ENCODE data around the gene LGALSL. TPM values are rescaled to one million over a fixed set of nuclear protein-coding genes. Genes with fewer than 3 reads are reported as not detected.

Gene LGALSL
- total and polyA plus RNA-seq, 2 donors, result 1.7 to 12.8 TPM

DNA sequence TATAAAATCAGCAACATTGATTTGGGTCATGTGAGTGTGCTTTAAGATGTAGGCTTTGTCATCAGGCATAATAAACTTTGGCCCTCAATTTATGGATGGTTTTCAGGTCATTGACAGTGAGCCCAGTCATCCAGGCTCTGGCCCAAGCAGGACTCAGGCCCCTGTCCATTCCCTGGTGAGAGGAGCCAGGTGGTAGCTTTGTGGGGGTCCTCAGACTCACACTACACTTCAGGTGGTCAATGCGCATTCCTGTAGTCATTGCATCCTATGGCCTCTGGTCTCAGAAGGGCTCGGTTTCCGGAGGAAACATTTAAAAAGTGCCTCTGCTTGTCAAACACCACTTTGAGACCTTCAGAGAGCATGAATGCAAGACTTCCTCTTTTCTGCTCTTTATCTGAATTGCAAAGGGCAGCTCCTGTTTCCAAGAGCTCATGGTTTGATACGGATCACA lies 20.2 kb downstream of the LGALSL start:
- Histone ChIP-seq H3K36me3 (ENCODE audit: control insufficient read depth in 2 of 2, insufficient read depth in 2 of 2, low read length in 1 of 2) (no peaks in the 10 kb centered on the region), H3K4me1 (ENCODE audit: control insufficient read depth in 2 of 2, insufficient read depth in 2 of 2, low read length in 2 of 2) (peaks cover 0 to 5% of the 10 kb centered on the region in 2 donors), H3K9me3 (ENCODE audit: control insufficient read depth in 2 of 2, insufficient read depth in 1 of 2, low read length in 1 of 2) (no peaks in the 10 kb centered on the region), H3K27me3 (ENCODE audit: control insufficient read depth in 2 of 2, insufficient read depth in 1 of 2, low read length in 1 of 2) (no peaks in the 10 kb centered on the region), H3K4me3 (ENCODE audit: low read length in 2 of 2) (no peak overlapping the region), H3K27ac (ENCODE audit: low read depth in 1 of 2, low read length in 1 of 2) (no peak overlapping the region)
- WGBS, result 19% methylated on average over 4 of the region's 4 CpGs
- DNase-seq (ENCODE audit: low read depth in 6 of 9, low spot score in 9 of 9), result no peak

DNA sequence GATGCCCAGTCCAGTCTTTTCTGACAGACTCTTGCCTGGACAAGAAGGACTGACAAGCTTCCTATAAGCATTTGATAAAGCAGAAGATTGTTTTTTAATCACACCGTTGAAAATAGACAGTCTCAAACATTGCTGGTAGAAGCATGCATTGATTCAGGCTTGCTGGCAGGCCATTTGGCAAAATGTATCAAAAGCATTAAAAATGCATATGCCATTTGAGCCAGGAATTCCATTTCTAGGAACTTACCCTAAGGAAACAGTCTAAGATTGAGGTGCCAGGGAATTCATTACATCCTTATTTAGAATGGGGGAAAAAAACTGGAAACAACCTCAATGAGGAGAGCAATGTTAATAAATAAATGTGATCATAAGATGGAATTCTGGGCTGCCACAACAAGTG lies 20.7 kb downstream of the LGALSL start:
- DNase-seq (ENCODE audit: low read depth in 6 of 9, low spot score in 9 of 9), result no peak
- H3K9me3 ChIP-seq (ENCODE audit: control insufficient read depth in 2 of 2, insufficient read depth in 1 of 2, low read length in 1 of 2), result no peaks in the 10 kb centered on the region
- H3K27ac ChIP-seq (ENCODE audit: low read depth in 1 of 2, low read length in 1 of 2), result no peak overlapping the region
- no peaks in the 10 kb centered on the region for H3K27me3 ChIP-seq (ENCODE audit: control insufficient read depth in 2 of 2, insufficient read depth in 1 of 2, low read length in 1 of 2)
- 25% methylated on average over 1 of the region's 1 CpG for WGBS
- no peak overlapping the region for H3K4me3 ChIP-seq (ENCODE audit: low read length in 2 of 2)
- H3K4me1 ChIP-seq (ENCODE audit: control insufficient read depth in 2 of 2, insufficient read depth in 2 of 2, low read length in 2 of 2), result peaks cover 0 to 5% of the 10 kb centered on the region in 2 donors
- H3K36me3 ChIP-seq (ENCODE audit: control insufficient read depth in 2 of 2, insufficient read depth in 2 of 2, low read length in 1 of 2), result no peaks in the 10 kb centered on the region

DNA sequence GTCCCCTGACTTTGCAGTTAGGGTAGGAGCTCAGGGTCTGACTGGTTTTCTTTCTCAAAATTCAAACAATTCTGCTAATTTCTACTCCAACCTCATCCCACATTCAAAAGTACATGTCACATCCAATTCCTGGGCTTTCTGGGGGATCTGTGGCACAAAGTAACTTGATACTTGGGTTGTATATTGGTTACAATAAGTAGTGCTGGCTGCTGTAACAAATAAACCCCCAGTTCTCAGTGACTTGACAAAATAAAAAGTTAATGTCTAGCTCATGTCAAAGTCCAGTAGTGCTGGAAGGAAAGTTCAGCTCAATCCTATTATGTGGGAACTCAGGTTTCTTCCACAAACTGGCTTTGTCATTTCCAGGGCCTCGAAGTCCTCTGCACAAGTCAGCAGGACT lies 23.1 kb downstream of the LGALSL start:
- Histone ChIP-seq H3K9me3 (ENCODE audit: control insufficient read depth in 2 of 2, insufficient read depth in 1 of 2, low read length in 1 of 2) (no peaks in the 10 kb centered on the region), H3K4me3 (ENCODE audit: low read length in 2 of 2) (no peak overlapping the region), H3K27me3 (ENCODE audit: control insufficient read depth in 2 of 2, insufficient read depth in 1 of 2, low read length in 1 of 2) (no peaks in the 10 kb centered on the region), H3K27ac (ENCODE audit: low read depth in 1 of 2, low read length in 1 of 2) (no peak overlapping the region), H3K36me3 (ENCODE audit: control insufficient read depth in 2 of 2, insufficient read depth in 2 of 2, low read length in 1 of 2) (no peaks in the 10 kb centered on the region), H3K4me1 (ENCODE audit: control insufficient read depth in 2 of 2, insufficient read depth in 2 of 2, low read length in 2 of 2) (peaks cover 0 to 5% of the 10 kb centered on the region in 2 donors)
- 100% methylated on average over 1 of the region's 1 CpG for WGBS
- DNase-seq (ENCODE audit: low read depth in 6 of 9, low spot score in 9 of 9), result no peak

DNA sequence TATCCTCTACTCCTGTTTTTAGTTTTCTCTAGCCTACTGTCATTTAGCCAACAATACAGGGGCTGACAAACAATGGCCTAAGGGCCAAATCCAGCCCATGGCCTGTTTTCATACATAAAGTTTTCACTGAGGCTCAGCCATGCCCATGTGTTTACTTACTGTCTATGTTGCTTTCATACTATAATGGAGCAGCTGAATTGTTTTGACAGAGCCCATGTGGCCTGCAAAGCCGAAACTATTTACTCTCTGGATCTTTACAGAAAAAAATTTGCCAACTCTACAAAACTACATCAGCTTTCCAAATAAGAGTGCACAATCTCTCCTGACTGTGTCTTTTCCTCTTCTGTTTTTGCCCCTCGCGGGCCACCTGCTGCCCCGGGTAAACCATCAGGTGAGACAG lies 24.0 kb downstream of the LGALSL start:
- Histone ChIP-seq H3K9me3 (ENCODE audit: control insufficient read depth in 2 of 2, insufficient read depth in 1 of 2, low read length in 1 of 2) (no peaks in the 10 kb centered on the region), H3K36me3 (ENCODE audit: control insufficient read depth in 2 of 2, insufficient read depth in 2 of 2, low read length in 1 of 2) (no peaks in the 10 kb centered on the region), H3K4me1 (ENCODE audit: control insufficient read depth in 2 of 2, insufficient read depth in 2 of 2, low read length in 2 of 2) (peaks cover 0 to 5% of the 10 kb centered on the region in 2 donors), H3K27me3 (ENCODE audit: control insufficient read depth in 2 of 2, insufficient read depth in 1 of 2, low read length in 1 of 2) (no peaks in the 10 kb centered on the region), H3K27ac (ENCODE audit: low read depth in 1 of 2, low read length in 1 of 2) (no peak overlapping the region), H3K4me3 (ENCODE audit: low read length in 2 of 2) (no peak overlapping the region)
- WGBS, result over 99% methylated on average over 4 of the region's 4 CpGs
- no peak for DNase-seq (ENCODE audit: low read depth in 6 of 9, low spot score in 9 of 9)

DNA sequence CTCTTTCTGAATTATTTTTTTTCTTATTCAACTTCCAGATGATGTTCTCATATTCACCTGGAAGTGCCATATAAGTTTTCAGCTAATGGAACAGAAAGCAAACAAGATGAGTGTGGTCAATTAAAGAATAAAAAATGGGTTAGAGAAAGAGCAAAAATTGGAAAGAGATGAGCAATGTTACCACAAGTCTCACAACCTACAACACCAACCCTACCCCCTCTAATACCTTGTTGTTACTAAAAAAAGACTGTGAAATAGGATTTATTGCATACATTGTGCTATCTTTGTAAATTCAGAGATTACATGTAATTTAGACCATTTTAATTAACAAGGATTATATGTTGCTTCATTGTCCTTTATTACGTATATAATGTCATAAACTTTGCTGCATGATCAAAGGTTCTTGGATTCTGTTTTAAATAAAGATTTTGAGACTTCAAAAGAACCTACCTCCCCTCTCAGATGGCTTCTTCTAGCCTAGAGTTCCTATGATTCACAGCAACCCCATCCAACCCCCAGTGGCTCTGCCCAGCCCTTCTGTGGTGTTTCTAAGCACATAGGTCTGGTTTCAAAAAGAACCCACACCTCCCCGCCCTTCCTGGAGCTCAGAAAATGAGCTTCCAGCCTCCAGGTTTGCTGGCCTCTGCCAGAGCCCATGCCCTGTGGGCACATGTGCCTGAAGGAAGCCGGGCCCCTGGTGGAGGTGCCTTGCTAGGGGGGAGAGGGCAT lies 24.7 kb downstream of the LGALSL start:
- H3K27ac ChIP-seq (ENCODE audit: low read depth in 1 of 2, low read length in 1 of 2), result no peak overlapping the region
- no peaks in the 10 kb centered on the region for H3K36me3 ChIP-seq (ENCODE audit: control insufficient read depth in 2 of 2, insufficient read depth in 2 of 2, low read length in 1 of 2)
- peaks cover 0 to 5% of the 10 kb centered on the region in 2 donors for H3K4me1 ChIP-seq (ENCODE audit: control insufficient read depth in 2 of 2, insufficient read depth in 2 of 2, low read length in 2 of 2)
- no peaks in the 10 kb centered on the region for H3K9me3 ChIP-seq (ENCODE audit: control insufficient read depth in 2 of 2, insufficient read depth in 1 of 2, low read length in 1 of 2)
- no peaks in the 10 kb centered on the region for H3K27me3 ChIP-seq (ENCODE audit: control insufficient read depth in 2 of 2, insufficient read depth in 1 of 2, low read length in 1 of 2)
- whole genome bisulfite sequencing, result 92% methylated on average over 3 of the region's 3 CpGs
- no peak for DNase-seq (ENCODE audit: low read depth in 6 of 9, low spot score in 9 of 9)
- no peak overlapping the region for H3K4me3 ChIP-seq (ENCODE audit: low read length in 2 of 2)

DNA sequence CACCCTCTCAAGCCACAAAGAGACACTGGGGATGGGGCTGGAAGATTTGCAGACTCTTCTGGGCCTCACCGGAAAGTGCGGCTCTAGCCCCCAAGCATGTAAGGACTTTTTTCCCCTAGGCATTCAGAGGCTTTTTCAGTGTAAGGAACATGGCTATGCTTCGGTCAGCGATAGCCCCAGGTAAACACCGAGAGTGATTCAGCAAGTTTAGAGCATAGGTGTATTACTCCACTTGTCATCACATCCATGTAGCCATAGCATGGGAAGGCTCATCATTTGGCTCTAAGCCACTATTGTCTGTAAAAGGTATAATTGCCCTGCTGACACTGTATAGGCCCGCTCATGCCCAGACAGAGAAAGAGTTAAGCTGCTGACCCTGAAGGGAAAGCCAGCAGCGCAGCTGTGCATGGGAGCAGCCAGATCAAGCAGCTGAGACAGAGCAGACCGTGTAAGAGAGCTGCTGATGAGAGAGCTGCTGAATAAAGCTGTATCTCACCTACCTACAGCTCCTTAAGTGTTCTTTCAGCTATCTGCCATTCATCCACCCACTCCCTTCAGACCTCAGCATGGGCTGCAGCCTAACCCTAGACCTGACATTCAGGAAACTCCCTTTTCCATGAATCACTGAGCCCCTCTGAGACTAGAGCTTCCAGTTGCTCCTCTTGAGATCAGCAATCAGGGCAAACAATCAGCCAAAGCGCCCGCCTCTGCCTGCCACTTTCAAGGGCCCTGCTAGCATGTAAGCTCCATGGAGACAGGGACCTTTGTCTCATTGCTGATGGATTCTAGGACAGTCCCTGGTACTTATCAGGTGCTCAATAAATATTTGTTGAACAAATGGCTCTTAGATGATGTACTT lies 25.5 kb downstream of the LGALSL start:
- WGBS, result 96% methylated on average over 10 of the region's 10 CpGs

DNA sequence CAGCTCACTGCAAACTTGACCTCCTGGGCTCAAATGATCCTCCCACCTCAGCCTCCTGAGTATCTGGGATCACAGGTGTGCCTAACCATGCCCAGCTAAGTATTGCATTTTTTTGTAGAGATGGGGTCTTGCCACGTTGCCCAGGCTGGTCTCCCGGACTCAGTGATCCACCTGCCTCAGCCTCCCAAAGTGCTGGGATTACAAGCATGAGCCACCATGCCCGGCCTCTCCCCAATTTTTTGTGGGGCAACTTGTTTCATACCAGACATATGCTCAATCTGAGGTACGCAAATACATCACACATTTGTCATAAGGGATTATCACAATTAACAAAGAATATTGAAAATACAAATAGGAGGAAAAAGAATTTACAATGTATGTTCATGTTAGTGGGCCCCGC lies 27.7 kb downstream of the LGALSL start:
- Histone ChIP-seq H3K36me3 (ENCODE audit: control insufficient read depth in 2 of 2, insufficient read depth in 2 of 2, low read length in 1 of 2) (no peaks in the 10 kb centered on the region), H3K4me3 (ENCODE audit: low read length in 2 of 2) (no peak overlapping the region), H3K27me3 (ENCODE audit: control insufficient read depth in 2 of 2, insufficient read depth in 1 of 2, low read length in 1 of 2) (peaks cover 0 to 7% of the 10 kb centered on the region in 2 donors), H3K9me3 (ENCODE audit: control insufficient read depth in 2 of 2, insufficient read depth in 1 of 2, low read length in 1 of 2) (no peaks in the 10 kb centered on the region), H3K4me1 (ENCODE audit: control insufficient read depth in 2 of 2, insufficient read depth in 2 of 2, low read length in 2 of 2) (no peaks in the 10 kb centered on the region), H3K27ac (ENCODE audit: low read depth in 1 of 2, low read length in 1 of 2) (no peak overlapping the region)
- no peak for DNase-seq (ENCODE audit: low read depth in 6 of 9, low spot score in 9 of 9)
- WGBS, result 96% methylated on average over 5 of the region's 5 CpGs

More for the DNA sequence above, 25.5 kb downstream of the LGALSL start:
- H3K9me3 ChIP-seq (ENCODE audit: control insufficient read depth in 2 of 2, insufficient read depth in 1 of 2, low read length in 1 of 2), result no peaks in the 10 kb centered on the region
- DNase-seq (ENCODE audit: low read depth in 6 of 9, low spot score in 9 of 9), result no peak
- H3K27me3 ChIP-seq (ENCODE audit: control insufficient read depth in 2 of 2, insufficient read depth in 1 of 2, low read length in 1 of 2), result no peaks in the 10 kb centered on the region
- H3K36me3 ChIP-seq (ENCODE audit: control insufficient read depth in 2 of 2, insufficient read depth in 2 of 2, low read length in 1 of 2), result no peaks in the 10 kb centered on the region
- no peaks in the 10 kb centered on the region for H3K4me1 ChIP-seq (ENCODE audit: control insufficient read depth in 2 of 2, insufficient read depth in 2 of 2, low read length in 2 of 2)
- H3K4me3 ChIP-seq (ENCODE audit: low read length in 2 of 2), result no peak overlapping the region
- no peak overlapping the region for H3K27ac ChIP-seq (ENCODE audit: low read depth in 1 of 2, low read length in 1 of 2)

DNA sequence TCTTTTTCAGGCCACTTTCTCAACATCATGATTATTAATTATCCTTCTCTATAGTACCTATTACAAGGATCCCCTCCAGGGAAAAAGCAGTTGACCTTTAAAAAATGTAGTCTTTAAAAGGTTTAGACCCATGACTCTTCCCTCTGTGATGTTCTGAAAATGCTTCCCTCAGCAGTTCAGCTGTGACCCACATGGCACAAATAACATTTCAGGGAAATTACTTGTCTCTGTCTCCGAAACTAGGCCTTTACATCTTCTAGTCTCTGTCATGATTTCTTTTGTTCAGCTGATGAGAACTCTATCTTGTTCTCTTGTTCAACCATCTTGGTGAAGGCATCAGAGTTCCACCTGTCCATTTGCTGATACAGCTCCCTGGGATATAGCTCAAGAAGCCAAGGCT lies 28.3 kb downstream of the LGALSL start:
- Histone ChIP-seq H3K27ac (ENCODE audit: low read depth in 1 of 2, low read length in 1 of 2) (no peak overlapping the region), H3K9me3 (ENCODE audit: control insufficient read depth in 2 of 2, insufficient read depth in 1 of 2, low read length in 1 of 2) (no peaks in the 10 kb centered on the region), H3K27me3 (ENCODE audit: control insufficient read depth in 2 of 2, insufficient read depth in 1 of 2, low read length in 1 of 2) (peaks cover 0 to 7% of the 10 kb centered on the region in 2 donors), H3K4me3 (ENCODE audit: low read length in 2 of 2) (no peak overlapping the region), H3K4me1 (ENCODE audit: control insufficient read depth in 2 of 2, insufficient read depth in 2 of 2, low read length in 2 of 2) (no peaks in the 10 kb centered on the region), H3K36me3 (ENCODE audit: control insufficient read depth in 2 of 2, insufficient read depth in 2 of 2, low read length in 1 of 2) (no peaks in the 10 kb centered on the region)
- DNase-seq (ENCODE audit: low read depth in 6 of 9, low spot score in 9 of 9), result no peak
- whole genome bisulfite sequencing, result 96% methylated on average over 1 of the region's 1 CpG

Measured in thymus (tissue), 11 donors.